ENCODE measurements around the gene CPAMD8. TPM values are rescaled to one million over a fixed set of nuclear protein-coding genes. Genes with fewer than 3 reads are reported as not detected.
A peak's percentile ranks its signal among the peaks of the same experiment; 100 is the strongest.

Gene CPAMD8
- total and polyA plus RNA-seq, 9 of the 15 experiments (the other 6 are each of a cell fraction or from before 2014, with no cell fraction given), result 0.20 to 2.1 (median 1.3) TPM

- TF ChIP-seq NFATC3 (IDR thresholded peaks at IDR 0.05), result no peak
- TF ChIP-seq HMG20A (CRISPR knock-in tag; conservative IDR thresholded peaks at IDR 0.05), result no peak
- no peak for TF ChIP-seq ZBTB11 (CRISPR knock-in tag; IDR thresholded peaks at IDR 0.05)
- no peak for TF ChIP-seq ZNF668 (CRISPR knock-in tag; IDR thresholded peaks at IDR 0.05)
These were observed 136.6 kb downstream of the CPAMD8 start (continued) for GRCh38 chr19:16889883-16890460.

DNA sequence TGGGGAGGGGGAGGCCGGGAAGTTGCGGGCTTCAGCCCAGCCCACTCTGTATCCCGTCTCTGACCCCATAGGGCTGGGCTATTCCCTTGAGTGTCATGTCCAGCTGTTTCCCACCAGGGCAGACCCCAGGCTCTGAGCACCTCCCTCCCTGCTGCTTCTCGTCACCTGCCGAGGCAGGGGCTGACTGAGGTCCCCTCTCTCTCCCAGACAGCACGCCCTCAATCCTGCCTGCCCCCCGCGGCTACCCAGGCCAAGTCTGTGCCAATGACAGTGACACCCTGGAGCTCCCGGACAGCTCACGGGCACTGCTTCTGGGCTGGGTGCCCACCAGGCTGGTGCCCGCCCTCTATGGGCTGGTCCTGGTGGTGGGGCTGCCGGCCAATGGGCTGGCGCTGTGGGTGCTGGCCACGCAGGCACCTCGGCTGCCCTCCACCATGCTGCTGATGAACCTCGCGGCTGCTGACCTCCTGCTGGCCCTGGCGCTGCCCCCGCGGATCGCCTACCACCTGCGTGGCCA lies 137.2 kb downstream of the CPAMD8 start:
- ChIA-PET CTCF (ENCODE audit: low intra/inter-chr PET ratio) (no interaction called here), POLR2A (interaction anchor here (0.6 to 0.8 kb wide), 2 partner anchors 11 to 93 kb away, joined by 3 to 4 read pairs; no protein-coding TSS in a partner anchor)
- Histone ChIP-seq H3K4me1 (replicated peaks in 1 of 2; ENCODE audit: control insufficient read depth in 2 of 2, insufficient read depth in 2 of 2, low read length in 2 of 2) (peaks cover 52 to 80% of the 10 kb centered on the region in 2 experiments), H3K9ac (ENCODE audit: insufficient read depth in 1 of 2, low read depth in 2 of 2, low read length in 2 of 2) (peak overlapping the region; percentile 97 to 98), H3K27me3 (ENCODE audit: control insufficient read depth in 2 of 2, insufficient read depth in 2 of 2, low read length in 2 of 2) (no peaks in the 10 kb centered on the region), H2AFZ (ENCODE audit: low read depth, low read length) (peak overlapping the region; percentile 30), H3K9me3 (replicated peaks; ENCODE audit: control insufficient read depth, insufficient read depth, low read depth, low read length) (no peaks in the 10 kb centered on the region), H3K4me3 (peak overlapping the region; percentile 55), H3K27ac (ENCODE audit: extremely low read depth, low read depth, low read length) (peak overlapping the region; percentile 100), H3K79me2 (ENCODE audit: control insufficient read depth, insufficient read depth, low read length) (peaks cover 47% of the 10 kb centered on the region), H3K4me2 (ENCODE audit: insufficient read depth, low read length) (peak overlapping the region; percentile 97), H3K36me3 (ENCODE audit: control insufficient read depth, insufficient read depth, low read length) (peaks cover 26% of the 10 kb centered on the region; the same call in 2 of the 3 replicates), H3K9me1 (ENCODE audit: control insufficient read depth, insufficient read depth, low read length) (no peaks in the 10 kb centered on the region), H4K20me1 (replicated peaks; ENCODE audit: control insufficient read depth, insufficient read depth, low read length) (no peaks in the 10 kb centered on the region)
- FAIRE-seq (peak; percentile 49), DNase-seq (ENCODE audit: extremely low read depth in 1 of 4, low spot score in 3 of 4) (peak; percentile 48 to 62 (median 52)), ATAC-seq (peak; percentile 3)
- intact Hi-C loops (cut with micrococcal nuclease) (no loop called here), in situ Hi-C loops (cut with MboI) (no loop called here)
- BruUV-seq (replicated peaks), result no TSS peak
- WGBS (ENCODE audit: insufficient coverage, low coverage, missing lambda C conversion rate), result 3% methylated on average over 12 of the region's 22 CpGs
- TF ChIP-seq ZNF263 (CRISPR knock-in tag; IDR thresholded peaks at IDR 0.05; ENCODE audit: borderline replicate concordance) (peak; percentile 63; the same call in 1 of the 2 replicates), ZNF24 (IDR thresholded peaks at IDR 0.05) (no peak), NR1H2 (CRISPR knock-in tag; IDR thresholded peaks at IDR 0.05) (no peak), CHD1 (IDR thresholded peaks at IDR 0.05; ENCODE audit: low read length) (no peak), TAF15 (IDR thresholded peaks at IDR 0.05; ENCODE audit: low read depth, low read length) (no peak)
